Keratinocyte (primary cell): Measurements from ENCODE around the gene CPLX3. TPM values are rescaled to one million over a fixed set of nuclear protein-coding genes. Genes with fewer than 3 reads are reported as not detected.

ENCODE experiments used
- DNase-seq: peaks from one replicate; pipeline ENCODE4 v3.0.0-alpha.2; 2011; ENCODE audit warnings: low read depth, missing footprints, low spot score
- FAIRE-seq: peaks from 2 replicates; lab custom pipeline; 2011; peaks lifted over from hg19 to GRCh38; lab: Jason Lieb, UNC
- H2AFZ ChIP-seq: 2 replicates; pipeline ENCODE4 v1.6.0; 2012; ENCODE audit warnings: low read length, control low read depth, inconsistent platforms; ENCODE audit not compliant: control insufficient read depth
- H3K27ac ChIP-seq: 2 replicates; pipeline ENCODE4 v1.5.1; 2011; ENCODE audit warnings: low read length; ENCODE audit not compliant: control insufficient read depth, insufficient read depth
- H3K27me3 ChIP-seq: 3 replicates; pipeline ENCODE4 v1.6.0; 2011; ENCODE audit warnings: low read length; ENCODE audit not compliant: control insufficient read depth, insufficient read depth; ENCODE audit errors: extremely low read depth
- H3K36me3 ChIP-seq, 2 experiments: 2 replicates in 1 of 2; 3 replicates in 1 of 2; pipeline ENCODE4 v1.5.1; 2011; ENCODE audit warnings: low read length in 2 of 2, mild to moderate bottlenecking in 1 of 2; ENCODE audit not compliant: control insufficient read depth in 2 of 2, insufficient read depth in 2 of 2; ENCODE audit errors: extremely low read depth in 1 of 2
- H3K4me1 ChIP-seq: 3 replicates; pipeline ENCODE4 v1.5.1; 2011; ENCODE audit warnings: low read length; ENCODE audit not compliant: control insufficient read depth, insufficient read depth; ENCODE audit errors: extremely low read depth
- H3K4me2 ChIP-seq: 3 replicates; pipeline ENCODE4 v1.6.0; 2011; ENCODE audit warnings: low read depth, low read length; ENCODE audit not compliant: control insufficient read depth, insufficient read depth; ENCODE audit errors: extremely low read depth
- H3K4me3 ChIP-seq, 3 experiments: fragments of 200-600 bp in 1 of 3; sonication (generic) in 1 of 3; 2 replicates in 2 of 3; 3 replicates in 1 of 3; pipeline ENCODE4 v1.5.1; 2011 to 2016; ENCODE audit warnings: low read length in 3 of 3, mild to moderate bottlenecking in 3 of 3, control low read depth in 2 of 3, inconsistent platforms in 1 of 3, low read depth in 1 of 3, mixed read lengths in 1 of 3, mixed run types in 1 of 3, moderate library complexity in 1 of 3; ENCODE audit not compliant: control insufficient read depth in 2 of 3, insufficient read depth in 2 of 3; ENCODE audit errors: extremely low read depth in 1 of 3
- H3K79me2 ChIP-seq: 2 replicates; pipeline ENCODE4 v1.6.0; 2012; ENCODE audit warnings: low read length; ENCODE audit not compliant: control insufficient read depth, insufficient read depth
- H3K9ac ChIP-seq: 3 replicates; pipeline ENCODE4 v1.6.0; 2011; ENCODE audit warnings: low read length; ENCODE audit not compliant: control insufficient read depth, insufficient read depth; ENCODE audit errors: extremely low read depth
- H3K9me1 ChIP-seq: 3 replicates; pipeline ENCODE4 v1.6.0; 2011; ENCODE audit warnings: low read length; ENCODE audit not compliant: control insufficient read depth, insufficient read depth; ENCODE audit errors: extremely low read depth
- H3K9me3 ChIP-seq: 2 replicates; pipeline ENCODE4 v1.5.1; 2012; ENCODE audit warnings: low read depth, low read length; ENCODE audit not compliant: control insufficient read depth
- H4K20me1 ChIP-seq: 3 replicates; pipeline ENCODE4 v1.6.0; 2011; ENCODE audit warnings: low read length; ENCODE audit not compliant: control insufficient read depth, insufficient read depth; ENCODE audit errors: extremely low read depth
- EZH2 ChIP-seq: IDR thresholded peaks from one replicate; pipeline ENCODE4 v1.6.1; 2012; ENCODE audit warnings: inconsistent platforms, mild to moderate bottlenecking, low read length, moderate library complexity
- dilution Hi-C: fragments of 300-500 bp; cut with MboI; formaldehyde crosslinking; loops from one replicate; pipeline ENCODE4 v1.7.0; 2020; ENCODE audit warnings: low sequenced_read_pairs; ENCODE audit not compliant: extremely low pct_ligation_motif_present
- polyA plus RNA-seq, 5 experiments: library from polyadenylated mRNA; depleted of rRNA in 3 of 5; stranded (reverse) in 3 of 5; stranded (forward) in 1 of 5; unstranded in 1 of 5; fragments of >200 nt; gene quantifications; 1 replicate in 1 of 5; 2 replicates in 3 of 5; 3 replicates in 1 of 5; pipeline versions ENCODE4 v1.2.1 to v1.2.3, GENCODE V29; 2011 to 2012; ENCODE audit warnings: missing spikeins in 2 of 5, low read depth in 1 of 5, low replicate concordance in 1 of 5
- TF ChIP-seq, protein P1 (sequence below), 3 experiments: IDR thresholded peaks in 1 of 3; conservative IDR thresholded peaks in 1 of 3; optimal IDR thresholded peaks in 1 of 3; 2 replicates in 2 of 3; 3 replicates in 1 of 3; pipeline versions ENCODE3 to v1.5.1; 2011; ENCODE audit warnings: low read length in 3 of 3, mild to moderate bottlenecking in 3 of 3, moderate library complexity in 2 of 3, control low read depth in 1 of 3, inconsistent platforms in 1 of 3; ENCODE audit not compliant: insufficient read depth in 2 of 3; ENCODE audit errors: extremely low read depth in 1 of 3

Gene CPLX3
- polyA plus RNA-seq, 1 donor (not counting 4 experiments of a cell fraction or from before 2014, with no cell fraction given), result not detected

- Histone ChIP-seq H3K27me3 (no peaks in the 10 kb centered on the region), H3K36me3 (no peaks in the 10 kb centered on the region), H3K27ac (no peak overlapping the region), H3K4me3 (no peak overlapping the region), H4K20me1 (peaks cover 4% of the 10 kb centered on the region), H2AFZ (no peak overlapping the region), H3K9me1 (no peaks in the 10 kb centered on the region), H3K9ac (peak overlapping the region; percentile 4), H3K4me2 (no peak overlapping the region), H3K79me2 (no peaks in the 10 kb centered on the region), H3K4me1 (peaks cover 19% of the 10 kb centered on the region), H3K9me3 (no peaks in the 10 kb centered on the region)
- no peak for TF ChIP-seq EZH2
- TF ChIP-seq, protein P1, sequence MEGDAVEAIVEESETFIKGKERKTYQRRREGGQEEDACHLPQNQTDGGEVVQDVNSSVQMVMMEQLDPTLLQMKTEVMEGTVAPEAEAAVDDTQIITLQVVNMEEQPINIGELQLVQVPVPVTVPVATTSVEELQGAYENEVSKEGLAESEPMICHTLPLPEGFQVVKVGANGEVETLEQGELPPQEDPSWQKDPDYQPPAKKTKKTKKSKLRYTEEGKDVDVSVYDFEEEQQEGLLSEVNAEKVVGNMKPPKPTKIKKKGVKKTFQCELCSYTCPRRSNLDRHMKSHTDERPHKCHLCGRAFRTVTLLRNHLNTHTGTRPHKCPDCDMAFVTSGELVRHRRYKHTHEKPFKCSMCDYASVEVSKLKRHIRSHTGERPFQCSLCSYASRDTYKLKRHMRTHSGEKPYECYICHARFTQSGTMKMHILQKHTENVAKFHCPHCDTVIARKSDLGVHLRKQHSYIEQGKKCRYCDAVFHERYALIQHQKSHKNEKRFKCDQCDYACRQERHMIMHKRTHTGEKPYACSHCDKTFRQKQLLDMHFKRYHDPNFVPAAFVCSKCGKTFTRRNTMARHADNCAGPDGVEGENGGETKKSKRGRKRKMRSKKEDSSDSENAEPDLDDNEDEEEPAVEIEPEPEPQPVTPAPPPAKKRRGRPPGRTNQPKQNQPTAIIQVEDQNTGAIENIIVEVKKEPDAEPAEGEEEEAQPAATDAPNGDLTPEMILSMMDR (optimal IDR thresholded peaks at IDR 0.05 in 1 of 3, IDR thresholded peaks at IDR 0.05 in 1 of 3, conservative IDR thresholded peaks at IDR 0.05 in 1 of 3; ENCODE audit: extremely low read depth in 1 of 3, insufficient read depth in 2 of 3, low read length in 3 of 3), result no peak
- no peak for DNase-seq
- dilution Hi-C loops, result no loop called here
- FAIRE-seq, result no peak
These were observed 9.6 kb upstream of the CPLX3 start for GRCh38 chr15:74816624-74817369.

GRCh38 chr15:74817370-74817737 is 9.1 kb upstream of the CPLX3 start:
- TF ChIP-seq, protein P1 (optimal IDR thresholded peaks at IDR 0.05 in 1 of 3, IDR thresholded peaks at IDR 0.05 in 1 of 3, conservative IDR thresholded peaks at IDR 0.05 in 1 of 3; ENCODE audit: extremely low read depth in 1 of 3, insufficient read depth in 2 of 3, low read length in 3 of 3), result peak; percentile 54 to 89 (median 81)
- TF ChIP-seq EZH2, result no peak
- FAIRE-seq (peak; percentile 84), DNase-seq (peak; percentile 44)
- no peak overlapping the region for H3K9ac ChIP-seq
- no peaks in the 10 kb centered on the region for H3K79me2 ChIP-seq
- no peak overlapping the region for H2AFZ ChIP-seq
- H3K9me3 ChIP-seq, result no peaks in the 10 kb centered on the region
- no peak overlapping the region for H3K4me3 ChIP-seq
- no peaks in the 10 kb centered on the region for H3K9me1 ChIP-seq
- H3K27ac ChIP-seq, result no peak overlapping the region
- dilution Hi-C loops, result no loop called here
- H3K4me1 ChIP-seq, result peaks cover 19% of the 10 kb centered on the region
- no peaks in the 10 kb centered on the region for H3K27me3 ChIP-seq
- H3K4me2 ChIP-seq, result no peak overlapping the region
- no peaks in the 10 kb centered on the region for H3K36me3 ChIP-seq
- peaks cover 4% of the 10 kb centered on the region for H4K20me1 ChIP-seq
